Peyer's patch (tissue), 4 donors: ENCODE measurements around the gene KNG1. TPM values are rescaled to one million over a fixed set of nuclear protein-coding genes. Genes with fewer than 3 reads are reported as not detected.
"Not testable (repeated sequence)": the region's sequence is repeated elsewhere in the genome, so short reads cannot be mapped to it uniquely, and the experiment has no call there.

Experiments
- DNase-seq, 3 donors: peaks; one replicate each; pipeline ENCODE4 v3.0.0-alpha.2; 2017 to 2019
- H3K27ac ChIP-seq, 4 donors: fragments of 200-600 bp; sonication (generic); one replicate each; pipeline ENCODE4 v1.5.1; 2016 to 2019
- H3K27me3 ChIP-seq, 2 donors: fragments of 200-600 bp; sonication (generic); one replicate each; pipeline ENCODE4 v1.5.1; 2019
- H3K36me3 ChIP-seq, 3 donors: fragments of 200-600 bp; sonication (generic); one replicate each; pipeline ENCODE4 v1.5.1; 2016 to 2019
- H3K4me1 ChIP-seq, 4 donors: fragments of 200-600 bp; sonication (generic); one replicate each; pipeline ENCODE4 v1.5.1; 2016 to 2019
- H3K4me3 ChIP-seq, 4 donors: fragments of 200-600 bp; sonication (generic); 1 replicate in 3 of 4; 2 replicates in 1 of 4; pipeline ENCODE4 v1.5.1; 2016 to 2019; ENCODE audit warnings: mild to moderate bottlenecking in 1 of 4
- H3K9me3 ChIP-seq, 4 donors: fragments of 200-600 bp; sonication (generic); one replicate each; pipeline ENCODE4 v1.5.1; 2016 to 2019; ENCODE audit warnings: mild to moderate bottlenecking in 1 of 4
- CTCF ChIP-seq, 6 experiments: fragments of 450-650 bp in 4 of 6; fragments of 200-600 bp in 2 of 6; sonication (generic) in 1 of 6; IDR thresholded peaks; one replicate each; pipeline ENCODE4 v1.5.1; 2017 to 2019; ENCODE audit warnings: antibody characterized with exemption in 6 of 6, mild to moderate bottlenecking in 3 of 6, moderate library complexity in 1 of 6
- POLR2A ChIP-seq, 2 donors: fragments of 450-650 bp; IDR thresholded peaks; one replicate each; pipeline ENCODE4 v1.5.1; 2017; ENCODE audit warnings: antibody characterized with exemption in 2 of 2, mild to moderate bottlenecking in 2 of 2, moderate library complexity in 2 of 2
- total RNA-seq, 4 donors: library from RNA; depleted of rRNA; stranded (reverse); fragments of >200 nt; gene quantifications; one replicate each; pipeline ENCODE4 v1.1.0, GENCODE V29; 2016

The KNG1 gene
- total RNA-seq, 4 donors from 2014 or later: 0.57 to 1.1 TPM; not detected in 2

GRCh38 chr3:186678604-186679003 is 38.6 kb upstream of the KNG1 start:
- H3K36me3 ChIP-seq: no peaks in the 10 kb centered on the region
- no peaks in the 10 kb centered on the region for H3K9me3 ChIP-seq
- no peaks in the 10 kb centered on the region for H3K4me1 ChIP-seq
- H3K27ac ChIP-seq: no peak overlapping the region
- no peak overlapping the region for H3K4me3 ChIP-seq
- no peaks in the 10 kb centered on the region for H3K27me3 ChIP-seq
- DNase-seq: no peak
- TF ChIP-seq CTCF (IDR thresholded peaks at IDR 0.05): no peak
- no peak for TF ChIP-seq POLR2A (IDR thresholded peaks at IDR 0.05)

- Histone ChIP-seq H3K27me3 (no peaks in the 10 kb centered on the region), H3K9me3 (no peaks in the 10 kb centered on the region), H3K4me3 (no peak overlapping the region), H3K36me3 (no peaks in the 10 kb centered on the region), H3K27ac (no peak overlapping the region), H3K4me1 (no peaks in the 10 kb centered on the region)
- DNase-seq: no peak
- TF ChIP-seq POLR2A (IDR thresholded peaks at IDR 0.05) (no peak), CTCF (IDR thresholded peaks at IDR 0.05) (no peak)
Measured at GRCh38 chr3:186679151-186679550, 38.0 kb upstream of the KNG1 start.

GRCh38 chr3:186680869-186681268 is 36.3 kb upstream of the KNG1 start:
- no peaks in the 10 kb centered on the region for H3K4me1 ChIP-seq
- no peak for TF ChIP-seq CTCF (IDR thresholded peaks at IDR 0.05)
- TF ChIP-seq POLR2A (IDR thresholded peaks at IDR 0.05): no peak
- no peaks in the 10 kb centered on the region for H3K36me3 ChIP-seq
- no peak overlapping the region for H3K4me3 ChIP-seq
- no peak for DNase-seq
- H3K9me3 ChIP-seq: peaks cover 0 to 6% (median 0%) of the 10 kb centered on the region in 4 donors
- H3K27me3 ChIP-seq: no peaks in the 10 kb centered on the region
- H3K27ac ChIP-seq: no peak overlapping the region

GRCh38 chr3:186682812-186683211 is 34.3 kb upstream of the KNG1 start:
- Histone ChIP-seq H3K27ac (no peak overlapping the region), H3K36me3 (no peaks in the 10 kb centered on the region), H3K4me1 (no peaks in the 10 kb centered on the region), H3K4me3 (no peak overlapping the region), H3K27me3 (no peaks in the 10 kb centered on the region), H3K9me3 (peaks cover 0 to 6% (median 0%) of the 10 kb centered on the region in 4 donors)
- TF ChIP-seq CTCF (IDR thresholded peaks at IDR 0.05) (no peak), POLR2A (IDR thresholded peaks at IDR 0.05) (no peak)
- DNase-seq: no peak

GRCh38 chr3:186683979-186684378 is 33.2 kb upstream of the KNG1 start:
- peaks cover 0 to 6% (median 0%) of the 10 kb centered on the region in 4 donors for H3K9me3 ChIP-seq
- H3K27ac ChIP-seq: no peak overlapping the region
- no peak for TF ChIP-seq CTCF (IDR thresholded peaks at IDR 0.05)
- no peak for TF ChIP-seq POLR2A (IDR thresholded peaks at IDR 0.05)
- no peaks in the 10 kb centered on the region for H3K4me1 ChIP-seq
- no peaks in the 10 kb centered on the region for H3K36me3 ChIP-seq
- H3K27me3 ChIP-seq: no peaks in the 10 kb centered on the region
- no peak overlapping the region for H3K4me3 ChIP-seq
- DNase-seq: no peak

GRCh38 chr3:186686475-186686874 is 30.7 kb upstream of the KNG1 start:
- not testable (repeated sequence) for H3K4me3 ChIP-seq, DNase-seq, H3K4me1 ChIP-seq, H3K27me3 ChIP-seq, H3K9me3 ChIP-seq, H3K36me3 ChIP-seq, H3K27ac ChIP-seq
